GM19043 (cell line): ENCODE results near the gene CYBB.

Experiments used
- ATAC-seq: cut with Tn5 transposase; IDR thresholded peaks from one replicate; pipeline ENCODE4 v1.9.1; 2021; ENCODE audit warnings: low read depth; ENCODE audit not compliant: unreplicated experiment

The CYBB gene

DNA sequence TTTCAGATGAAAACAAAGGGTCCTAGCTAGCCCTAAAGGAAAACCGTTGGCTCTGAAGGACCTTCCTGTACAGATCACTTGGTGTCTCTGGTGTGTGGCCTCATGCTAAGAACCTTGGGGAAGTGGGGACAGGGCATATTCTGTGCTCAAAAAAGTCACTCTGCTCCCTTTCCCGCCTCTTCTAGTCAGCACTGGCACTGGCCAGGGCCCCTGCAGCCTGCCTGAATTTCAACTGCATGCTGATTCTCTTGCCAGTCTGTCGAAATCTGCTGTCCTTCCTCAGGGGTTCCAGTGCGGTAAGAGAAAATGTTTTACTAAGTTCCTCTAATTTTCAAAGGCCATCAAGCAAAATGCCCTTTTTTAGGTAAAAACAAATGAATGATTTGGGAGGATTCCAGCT is 3.4 kb downstream of the CYBB start:
- ATAC-seq: no peak

- ATAC-seq: no peak
These were observed 5.7 kb downstream of the CYBB start for GRCh38 chrX:37785569-37785968.

GRCh38 chrX:37786624-37787422 is 7.0 kb downstream of the CYBB start:
- ATAC-seq: peak; percentile 73

GRCh38 chrX:37787423-37787869 is 7.6 kb downstream of the CYBB start:
- ATAC-seq: peak; percentile 60

DNA sequence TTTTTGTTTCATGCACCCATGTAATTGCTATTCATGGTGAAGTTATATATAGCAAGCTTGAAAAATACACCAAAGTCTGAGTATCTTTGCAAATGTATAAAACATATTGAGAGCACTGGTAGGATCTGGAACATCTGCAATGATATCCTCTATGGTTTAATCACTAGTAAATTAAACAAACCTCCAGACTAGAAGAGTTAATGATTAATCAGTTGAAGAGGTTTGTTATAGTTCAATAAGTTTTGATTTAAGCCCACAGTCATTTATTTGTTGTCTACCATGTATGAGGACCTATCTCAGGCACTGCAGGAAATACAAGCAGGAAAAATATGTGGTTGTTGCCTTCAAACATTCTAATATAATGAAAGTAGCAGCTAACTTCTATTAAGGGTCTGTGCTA is 16.5 kb downstream of the CYBB start:
- no peak for ATAC-seq

GRCh38 chrX:37796805-37797204 is 16.9 kb downstream of the CYBB start:
- peak; percentile 65 for ATAC-seq

GRCh38 chrX:37799936-37800335 is 20.1 kb downstream of the CYBB start:
- ATAC-seq: no peak

- ATAC-seq: no peak
These were observed 20.9 kb downstream of the CYBB start for GRCh38 chrX:37800717-37801116.

GRCh38 chrX:37802028-37802427 is 22.2 kb downstream of the CYBB start:
- no peak for ATAC-seq

GRCh38 chrX:37803057-37803456 is 23.2 kb downstream of the CYBB start:
- no peak for ATAC-seq

DNA sequence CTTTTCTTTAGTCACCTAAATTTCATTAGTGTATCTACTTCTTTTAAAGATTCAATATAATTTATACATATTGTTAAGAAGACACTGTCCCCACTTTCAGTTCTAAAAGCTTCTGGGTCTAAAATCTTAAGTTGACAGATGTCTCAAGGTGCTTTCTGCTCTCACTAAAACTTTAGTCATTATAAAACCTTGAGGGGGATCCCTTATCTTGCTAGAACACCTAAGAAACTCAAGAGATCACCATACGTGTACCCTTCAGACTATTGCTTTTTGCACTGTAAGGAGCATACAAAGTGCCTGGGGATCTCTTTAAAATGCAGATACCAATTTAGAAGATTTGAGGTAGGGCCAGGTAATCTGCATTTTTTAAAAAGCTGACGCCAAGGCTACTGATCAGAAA is 30.1 kb downstream of the CYBB start:
- no peak for ATAC-seq

GRCh38 chrX:37812110-37812509 is 32.3 kb downstream of the CYBB start:
- no peak for ATAC-seq

DNA sequence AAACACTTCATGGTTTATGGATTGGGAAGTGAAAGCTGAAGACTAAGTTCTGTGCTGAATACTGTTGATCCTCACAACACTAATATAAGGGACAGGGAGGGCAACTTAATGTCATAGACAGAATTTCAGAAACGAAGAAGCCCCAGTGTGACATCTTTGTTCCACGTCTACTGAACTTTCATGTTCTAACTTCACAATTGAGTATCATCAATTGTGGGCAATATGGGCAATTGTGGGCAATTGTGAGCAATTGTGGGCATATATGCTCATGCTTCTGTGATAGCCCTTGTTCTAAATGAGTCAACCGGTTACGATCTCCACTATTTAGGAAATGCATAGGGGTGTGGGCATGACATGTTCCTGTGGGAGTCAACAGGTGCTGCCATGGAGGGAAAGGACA is 33.7 kb downstream of the CYBB start:
- no peak for ATAC-seq

GRCh38 chrX:37815366-37815765 is 35.5 kb downstream of the CYBB start:
- ATAC-seq: no peak

- ATAC-seq: no peak
These were observed 36.9 kb downstream of the CYBB start for GRCh38 chrX:37816766-37817165.

GRCh38 chrX:37817176-37817575 is 37.3 kb downstream of the CYBB start:
- ATAC-seq: no peak

- peak; percentile 53 for ATAC-seq
These were observed 37.7 kb downstream of the CYBB start for GRCh38 chrX:37817579-37817978.

GRCh38 chrX:37818031-37818430 is 38.2 kb downstream of the CYBB start:
- peak; percentile 52 for ATAC-seq

DNA sequence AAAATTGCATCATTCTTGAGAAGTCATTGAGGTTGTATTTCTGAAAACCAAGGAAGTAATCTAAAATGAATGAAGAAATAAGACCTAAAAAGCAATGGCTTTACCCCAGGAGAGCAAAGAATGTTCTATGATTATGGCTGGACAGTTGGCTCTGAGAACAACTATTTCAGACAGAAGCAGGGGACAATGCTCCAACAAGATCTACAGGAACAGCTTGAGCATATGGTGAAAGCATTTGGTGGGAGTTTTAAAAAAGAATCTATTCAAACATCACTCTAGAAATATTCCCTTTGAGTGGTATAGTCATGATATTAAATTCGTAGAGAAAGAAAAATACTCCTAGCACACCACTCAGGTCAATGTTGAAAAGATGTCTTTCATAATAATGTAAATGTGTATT is 40.8 kb downstream of the CYBB start:
- ATAC-seq: no peak

GRCh38 chrX:37824491-37825214 is 44.8 kb downstream of the CYBB start:
- no peak for ATAC-seq

- ATAC-seq: peak; percentile 76
These were observed 45.5 kb downstream of the CYBB start for GRCh38 chrX:37825215-37825842.
